B cell (primary cell): ENCODE results near the gene TFF1. TPM values are rescaled to one million over a fixed set of nuclear protein-coding genes. Genes with fewer than 3 reads are reported as not detected.

Source experiments
- ATAC-seq: fragments of 200-7000 bp; cut with Tn5 transposase; one replicate; pipeline ENCODE4 v1.10.0; 2021; ENCODE audit warnings: low read depth, mild to moderate bottlenecking, moderate number of reproducible peaks, moderate library complexity
- CTCF ChIA-PET: fragments of 350-600 bp; sonication (Branson Sonifier 250); formaldehyde crosslinking; loops from one replicate; lab custom pipeline; 2021; ENCODE audit warnings: antibody characterized with exemption, inconsistent platforms; lab: Charles Lee
- POLR2A ChIA-PET: fragments of 350-600 bp; sonication (Branson Sonifier 250); formaldehyde crosslinking; loops from one replicate; lab custom pipeline; 2021; ENCODE audit warnings: antibody characterized with exemption; lab: Charles Lee
- DNase-seq: peaks from one replicate; pipeline ENCODE4 v3.0.0; 2013
- H2AFZ ChIP-seq: 2 replicates; pipeline ENCODE4 v1.6.1; 2012; ENCODE audit warnings: mild to moderate bottlenecking, low read depth, low read length; ENCODE audit not compliant: insufficient read depth, poor library complexity, severe bottlenecking
- H3K27ac ChIP-seq, 2 donors: 1 replicate in 1 of 2; 2 replicates in 1 of 2; pipeline ENCODE4 v1.5.1; 2012 to 2013; ENCODE audit warnings: low read length in 2 of 2, mild to moderate bottlenecking in 2 of 2, moderate library complexity in 1 of 2
- H3K27me3 ChIP-seq, 4 experiments: fragments of 200-600 bp in 1 of 4; sonication (generic) in 1 of 4; replicated peaks in 1 of 4; 1 replicate in 2 of 4; 2 replicates in 2 of 4; pipeline versions ENCODE4 v1.6.1 to v1.7.0; 2013 to 2016; ENCODE audit warnings: low read length in 3 of 4, mild to moderate bottlenecking in 2 of 4, mixed read lengths in 1 of 4, moderate library complexity in 1 of 4; ENCODE audit not compliant: insufficient read depth in 4 of 4, control insufficient read depth in 3 of 4; ENCODE audit errors: control extremely low read depth in 1 of 4
- H3K36me3 ChIP-seq, 2 experiments: replicated peaks in 1 of 2; 1 replicate in 1 of 2; 2 replicates in 1 of 2; pipeline versions ENCODE4 v1.6.1 to v1.7.1; 2013; ENCODE audit warnings: low read length in 1 of 2; ENCODE audit not compliant: insufficient read depth in 2 of 2, control insufficient read depth in 1 of 2; ENCODE audit errors: control extremely low read depth in 1 of 2, extremely low read depth in 1 of 2
- H3K4me1 ChIP-seq, 2 donors: fragments of 200-600 bp in 1 of 2; sonication (generic) in 1 of 2; 1 replicate in 1 of 2; 2 replicates in 1 of 2; pipeline versions ENCODE4 v1.5.1 to v1.6.1; 2013 to 2017; ENCODE audit warnings: low read length in 2 of 2; ENCODE audit not compliant: control insufficient read depth in 2 of 2, insufficient read depth in 2 of 2
- H3K4me2 ChIP-seq: replicated peaks from 2 replicates; pipeline ENCODE3; 2012; ENCODE audit warnings: mild to moderate bottlenecking, low read depth, low read length; ENCODE audit not compliant: poor library complexity, severe bottlenecking
- H3K4me3 ChIP-seq, 5 experiments: fragments of 200-600 bp in 1 of 5; sonication (generic) in 1 of 5; 1 replicate in 3 of 5; 2 replicates in 2 of 5; pipeline versions ENCODE4 v1.5.1 to v1.7.0; 2011 to 2016; ENCODE audit warnings: low read length in 4 of 5, mild to moderate bottlenecking in 4 of 5, low read depth in 2 of 5, control low read depth in 1 of 5, moderate library complexity in 1 of 5; ENCODE audit not compliant: insufficient read depth in 1 of 5; ENCODE audit errors: control extremely low read depth in 1 of 5, extremely low read depth in 1 of 5
- H3K79me2 ChIP-seq: fragments of 200-600 bp; sonication (generic); one replicate; pipeline ENCODE4 v1.6.0; 2016; ENCODE audit warnings: low read length; ENCODE audit not compliant: control insufficient read depth, insufficient read depth
- H3K9ac ChIP-seq: fragments of 200-600 bp; sonication (generic); 2 replicates; pipeline ENCODE4 v1.6.1; 2017; ENCODE audit warnings: mild to moderate bottlenecking, low read length, moderate library complexity
- H3K9me3 ChIP-seq, 3 donors: one replicate each; pipeline versions ENCODE4 v1.6.1 to v1.7.1; 2013; ENCODE audit warnings: low read length in 2 of 3; ENCODE audit not compliant: control insufficient read depth in 2 of 3, insufficient read depth in 1 of 3; ENCODE audit errors: control extremely low read depth in 1 of 3
- H4K20me1 ChIP-seq: 2 replicates; pipeline ENCODE4 v1.6.0; 2012; ENCODE audit warnings: mild to moderate bottlenecking, low read length; ENCODE audit not compliant: insufficient read depth, control insufficient read depth, poor library complexity, severe bottlenecking
- H3K27ac Mint-ChIP-seq: one replicate; pipeline ENCODE4 v1.8.0; 2021; ENCODE audit warnings: mixed read lengths
- H3K27me3 Mint-ChIP-seq: one replicate; pipeline ENCODE4 v1.8.0; 2021; ENCODE audit warnings: mixed read lengths
- H3K4me1 Mint-ChIP-seq: one replicate; pipeline ENCODE4 v1.8.0; 2021; ENCODE audit warnings: mixed read lengths
- H3K4me3 Mint-ChIP-seq: one replicate; pipeline ENCODE4 v1.8.0; 2021; ENCODE audit warnings: mixed read lengths
- H3K9me3 Mint-ChIP-seq: one replicate; pipeline ENCODE4 v1.8.0; 2022; ENCODE audit warnings: mixed read lengths; ENCODE audit not compliant: insufficient read depth
- CTCF ChIP-seq: fragments of 200-600 bp; IDR thresholded peaks from one replicate; pipeline ENCODE4 v1.8.0; 2022; ENCODE audit warnings: antibody characterized with exemption, mild to moderate bottlenecking
- EZH2 ChIP-seq: IDR thresholded peaks from 2 replicates; pipeline ENCODE4 v1.6.1; 2012; ENCODE audit warnings: borderline replicate concordance, low read depth, mild to moderate bottlenecking, moderate library complexity, low read length; ENCODE audit not compliant: insufficient read depth, poor library complexity, severe bottlenecking
- WGBS: methylation state at CpG from one replicate; pipeline ENCODE4 v1.1.5; 2013; ENCODE audit warnings: missing lambda C conversion rate; ENCODE audit not compliant: insufficient coverage; 5-methylcytosine and 5-hydroxymethylcytosine counted together
- intact Hi-C: fragments of 100-400 bp; cut with micrococcal nuclease; formaldehyde crosslinking; loops from one replicate; pipeline ENCODE4 v1.10.0; 2022
- polyA plus RNA-seq: library from polyadenylated mRNA; depleted of rRNA; stranded (reverse); fragments of >200 nt; gene quantifications from 2 replicates; pipeline ENCODE4 v1.2.3, GENCODE V29; 2012
- total RNA-seq, 2 donors: library from RNA; stranded (reverse); fragments of 120-200 nt in 1 of 2; gene quantifications; 1 replicate in 1 of 2; 2 replicates in 1 of 2; pipeline versions ENCODE4 v1.2.3 to v1.2.4, GENCODE V29; 2013 to 2022

The TFF1 gene
- total and polyA plus RNA-seq, 2 donors (not counting 1 experiment from before 2014, with no cell fraction given) = not detected

DNA sequence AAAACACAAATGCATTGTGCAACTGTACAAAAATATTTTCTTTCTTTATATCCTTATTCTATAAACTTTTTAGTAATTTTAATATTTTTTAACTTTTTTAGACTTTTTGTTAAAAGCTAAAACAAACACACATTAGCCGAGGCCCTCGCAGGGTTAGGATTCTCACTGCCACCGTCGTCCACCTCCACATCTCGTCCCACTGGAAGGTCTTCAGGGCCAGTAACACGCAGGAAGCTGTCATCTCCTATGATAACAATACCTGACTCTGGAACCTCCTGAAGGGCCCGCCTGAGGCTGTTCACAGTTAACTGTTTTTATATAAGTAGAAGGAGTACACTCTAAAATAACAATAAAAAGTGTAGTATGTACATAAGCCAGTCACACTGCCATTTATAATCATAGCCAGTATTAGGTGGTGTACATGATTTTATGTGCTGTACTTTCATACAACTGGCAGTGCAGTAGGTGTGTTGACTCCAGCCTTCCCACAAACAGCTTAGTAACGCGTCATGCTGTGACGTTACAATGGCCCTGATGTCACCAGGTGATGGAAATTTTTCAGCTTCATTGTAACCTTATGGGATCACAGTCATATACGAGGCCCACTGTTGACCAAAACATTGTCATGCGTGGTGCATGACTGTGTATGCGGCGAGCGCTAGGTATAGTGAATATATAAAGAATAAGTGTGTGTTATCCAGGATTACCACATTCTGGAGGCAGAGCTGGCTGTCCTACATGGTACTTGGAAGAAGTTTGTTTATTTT lies 24.4 kb downstream of the TFF1 start:
- no peak for TF ChIP-seq CTCF
- no peak for TF ChIP-seq EZH2
- Mint-ChIP-seq H3K27ac (no peak overlapping the region), H3K4me3 (no peak overlapping the region), H3K9me3 (no peaks in the 10 kb centered on the region), H3K27me3 (peaks cover 9% of the 10 kb centered on the region), H3K4me1 (peaks cover 8% of the 10 kb centered on the region)
- intact Hi-C loops = no loop called here
- DNase-seq (no peak), ATAC-seq (no peak)
- Histone ChIP-seq H3K4me2 (no peak overlapping the region), H3K36me3 (no peaks in the 10 kb centered on the region), H3K27ac (no peak overlapping the region), H3K9me3 (no peaks in the 10 kb centered on the region), H2AFZ (no peak overlapping the region), H4K20me1 (no peaks in the 10 kb centered on the region), H3K9ac (no peak overlapping the region), H3K4me1 (peaks cover 7 to 8% of the 10 kb centered on the region in 2 donors), H3K27me3 (peaks cover 0 to 5% (median 2%) of the 10 kb centered on the region in 4 experiments), H3K4me3 (no peak overlapping the region), H3K79me2 (no peaks in the 10 kb centered on the region)
- ChIA-PET POLR2A (no interaction called here), CTCF (interaction anchor here (0.7 to 3.5 kb wide), 3 partner anchors 12 to 195 kb away, joined by 3 to 12 read pairs (median 3); no protein-coding TSS in a partner anchor)
- 99% methylated on average over 8 of the region's 15 CpGs for WGBS
